Myocyte (in vitro differentiated cells): ENCODE measurements around the gene PTER. TPM values are rescaled to one million over a fixed set of nuclear protein-coding genes. Genes with fewer than 3 reads are reported as not detected.

ENCODE experiments used
- DNase-seq: peaks from one replicate; pipeline ENCODE4 v3.0.0-alpha.2; 2012; ENCODE audit warnings: low read depth
- polyA plus RNA-seq: library from polyadenylated mRNA; unstranded; fragments of >200 nt; gene quantifications from one replicate; pipeline ENCODE4 v1.2.1, GENCODE V29; 2012; ENCODE audit warnings: missing spikeins
- total RNA-seq: library from RNA; depleted of rRNA; stranded (reverse); fragments of >200 nt; gene quantifications from 2 replicates; pipeline ENCODE4 v1.2.3, GENCODE V29; 2014

The PTER gene
- 1.7 and 3.1 TPM in 2 replicates for total RNA-seq
- 0.98 TPM for polyA plus RNA-seq

- DNase-seq = peak; percentile 88
Measured at GRCh38 chr10:16436758-16437539, at the start of gene PTER. TSS of gene PTER (plus strand) at chr10:16437010. CDS start at chr10:16484385, 47,375 bp downstream.

- DNase-seq = no peak
Measured at GRCh38 chr10:16392531-16393069, 44.2 kb upstream of the PTER start.

- DNase-seq = no peak
Measured at GRCh38 chr10:16393271-16393858, 43.4 kb upstream of the PTER start.

- DNase-seq = no peak
Measured at GRCh38 chr10:16401416-16401815, 35.4 kb upstream of the PTER start.

GRCh38 chr10:16408379-16408778 is 28.4 kb upstream of the PTER start:
- DNase-seq = no peak

GRCh38 chr10:16417341-16417740 is 19.5 kb upstream of the PTER start:
- no peak for DNase-seq

GRCh38 chr10:16423599-16423998 is 13.2 kb upstream of the PTER start:
- no peak for DNase-seq

GRCh38 chr10:16425449-16425848 is 11.4 kb upstream of the PTER start:
- DNase-seq = no peak

- no peak for DNase-seq
Measured at GRCh38 chr10:16429539-16429938, 7.3 kb upstream of the PTER start.

GRCh38 chr10:16436367-16436757 is 448 bp upstream of the PTER start:
- peak; percentile 10 for DNase-seq

- no peak for DNase-seq
Measured at GRCh38 chr10:16437540-16437894, 707 bp downstream of the PTER start.

GRCh38 chr10:16439295-16439694 is 2.5 kb downstream of the PTER start:
- DNase-seq = no peak

GRCh38 chr10:16440396-16441133 is 3.8 kb downstream of the PTER start:
- DNase-seq = no peak

GRCh38 chr10:16441173-16441840 is 4.5 kb downstream of the PTER start:
- DNase-seq = no peak

- no peak for DNase-seq
Measured at GRCh38 chr10:16442914-16443313, 6.1 kb downstream of the PTER start.

- no peak for DNase-seq
Measured at GRCh38 chr10:16445770-16446469, 9.1 kb downstream of the PTER start.

GRCh38 chr10:16449454-16449853 is 12.6 kb downstream of the PTER start:
- DNase-seq = no peak

GRCh38 chr10:16458166-16458955 is 21.6 kb downstream of the PTER start:
- no peak for DNase-seq

GRCh38 chr10:16459423-16459939 is 22.7 kb downstream of the PTER start:
- no peak for DNase-seq

- no peak for DNase-seq
Measured at GRCh38 chr10:16466001-16466400, 29.2 kb downstream of the PTER start.
